ENCODE data around the gene CIDEB. TPM values are rescaled to one million over a fixed set of nuclear protein-coding genes. Genes with fewer than 3 reads are reported as not detected.

Gene CIDEB
- total and polyA plus RNA-seq, 2 of the 13 experiments (the other 11 are each of a cell fraction or from before 2014, with no cell fraction given): 35.8 to 110 TPM

GRCh38 chr14:24297190-24297964, 10.4 kb downstream of the CIDEB start (continued):
- TF ChIP-seq ZNF720 (CRISPR knock-in tag; IDR thresholded peaks at IDR 0.05) (no peak), REXO4 (CRISPR knock-in tag; IDR thresholded peaks at IDR 0.05; ENCODE audit: borderline replicate concordance) (no peak), ZNF224 (CRISPR knock-in tag; IDR thresholded peaks at IDR 0.05) (no peak), ZBTB20 (CRISPR knock-in tag; IDR thresholded peaks at IDR 0.05; ENCODE audit: borderline replicate concordance, low read depth) (no peak), CEBPB (IDR thresholded peaks at IDR 0.05; ENCODE audit: borderline replicate concordance, low read depth, low read length) (no peak), CC2D1A (CRISPR knock-in tag; IDR thresholded peaks at IDR 0.05) (peak; percentile 96), MED1 (CRISPR knock-in tag; IDR thresholded peaks at IDR 0.05) (peak; percentile 36; the same call in 1 of the 2 replicates), ZNF337 (CRISPR knock-in tag; IDR thresholded peaks at IDR 0.05; ENCODE audit: borderline replicate concordance, low read depth) (no peak), HMGXB3 (CRISPR knock-in tag; IDR thresholded peaks at IDR 0.05; ENCODE audit: borderline replicate concordance) (no peak), BCL3 (CRISPR knock-in tag; IDR thresholded peaks at IDR 0.05) (0 out of 2 replicates have a peak, but pooled peaks have one; percentile 57), SMAD1 (CRISPR knock-in tag; IDR thresholded peaks at IDR 0.05; ENCODE audit: borderline replicate concordance, low read depth) (no peak), GTF2F1 (IDR thresholded peaks at IDR 0.05; ENCODE audit: low read length) (no peak), LCORL (IDR thresholded peaks at IDR 0.05) (no peak; the same call in 1 of the 2 replicates), LCORL (CRISPR knock-in tag; IDR thresholded peaks at IDR 0.05) (peak; percentile 65; the same call in 1 of the 2 replicates), JARID2 (CRISPR knock-in tag; IDR thresholded peaks at IDR 0.05; ENCODE audit: insufficient replicate concordance) (peak; percentile 80), ZNF136 (CRISPR knock-in tag; IDR thresholded peaks at IDR 0.05; ENCODE audit: low read depth) (no peak), PCBP1 (IDR thresholded peaks at IDR 0.05; ENCODE audit: borderline replicate concordance, low read depth, low read length) (no peak), TEAD3 (CRISPR knock-in tag; optimal IDR thresholded peaks at IDR 0.05; ENCODE audit: borderline replicate concordance) (peak; percentile 93), NFE2 (CRISPR knock-in tag; IDR thresholded peaks at IDR 0.05) (no peak), SALL1 (CRISPR knock-in tag; IDR thresholded peaks at IDR 0.05) (no peak), ZNF20 (CRISPR knock-in tag; IDR thresholded peaks at IDR 0.05) (no peak), ZIK1 (CRISPR knock-in tag; IDR thresholded peaks at IDR 0.05; ENCODE audit: borderline replicate concordance, low read depth) (no peak)
- TF ChIP-seq, protein P1, sequence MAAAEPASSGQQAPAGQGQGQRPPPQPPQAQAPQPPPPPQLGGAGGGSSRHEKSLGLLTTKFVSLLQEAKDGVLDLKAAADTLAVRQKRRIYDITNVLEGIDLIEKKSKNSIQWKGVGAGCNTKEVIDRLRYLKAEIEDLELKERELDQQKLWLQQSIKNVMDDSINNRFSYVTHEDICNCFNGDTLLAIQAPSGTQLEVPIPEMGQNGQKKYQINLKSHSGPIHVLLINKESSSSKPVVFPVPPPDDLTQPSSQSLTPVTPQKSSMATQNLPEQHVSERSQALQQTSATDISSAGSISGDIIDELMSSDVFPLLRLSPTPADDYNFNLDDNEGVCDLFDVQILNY (CRISPR knock-in tag; conservative IDR thresholded peaks at IDR 0.05): no peak
- TF ChIP-seq, protein P2, sequence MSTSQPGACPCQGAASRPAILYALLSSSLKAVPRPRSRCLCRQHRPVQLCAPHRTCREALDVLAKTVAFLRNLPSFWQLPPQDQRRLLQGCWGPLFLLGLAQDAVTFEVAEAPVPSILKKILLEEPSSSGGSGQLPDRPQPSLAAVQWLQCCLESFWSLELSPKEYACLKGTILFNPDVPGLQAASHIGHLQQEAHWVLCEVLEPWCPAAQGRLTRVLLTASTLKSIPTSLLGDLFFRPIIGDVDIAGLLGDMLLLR (CRISPR knock-in tag; IDR thresholded peaks at IDR 0.05): no peak

Measured in HepG2 (cell line).